HCT116 (cell line): ENCODE data around the gene FCSK.

Experiments used
- EZH2 ChIP-seq: fragments of 200-600 bp; sonication (generic); IDR thresholded peaks from 2 replicates; pipeline ENCODE4 v1.6.1; 2017; ENCODE audit warnings: antibody characterized with exemption, mixed run types
- EZH2phosphoT487 ChIP-seq: fragments of 200-600 bp; IDR thresholded peaks from 2 replicates; pipeline ENCODE4 v1.6.1; 2018; ENCODE audit warnings: antibody characterized with exemption, borderline replicate concordance
- JUND ChIP-seq: IDR thresholded peaks from 2 replicates; pipeline ENCODE4 v1.6.1; 2012
- POLR2A ChIP-seq: IDR thresholded peaks from 2 replicates; pipeline ENCODE4 v1.7.0; 2011; ENCODE audit warnings: borderline replicate concordance; ENCODE audit not compliant: insufficient read depth, insufficient read length; ENCODE audit errors: extremely low read depth
- POLR2AphosphoS5 ChIP-seq: IDR thresholded peaks from 2 replicates; pipeline ENCODE4 v1.6.1; 2011; ENCODE audit warnings: mild to moderate bottlenecking, low read depth, low read length, moderate library complexity
- RAD21 ChIP-seq: IDR thresholded peaks from 2 replicates; pipeline ENCODE4 v1.6.1; 2012; ENCODE audit warnings: low read depth, mild to moderate bottlenecking
- SP1 ChIP-seq: IDR thresholded peaks from 2 replicates; pipeline ENCODE4 v1.6.1; 2012; ENCODE audit warnings: low read depth
- YY1 ChIP-seq: IDR thresholded peaks from 2 replicates; pipeline ENCODE4 v1.6.1; 2011; ENCODE audit warnings: low read length, low read depth, moderate library complexity, mild to moderate bottlenecking; ENCODE audit not compliant: insufficient replicate concordance; ENCODE audit errors: extremely low read depth
- ZFX ChIP-seq: fragments of 450-650 bp; IDR thresholded peaks from 2 replicates; pipeline ENCODE4 v1.6.1; 2017
- ZNF274 ChIP-seq: fragments of 200-500 bp; sonication (Bioruptor generic); IDR thresholded peaks from 2 replicates; pipeline ENCODE4 v1.6.1; 2014; ENCODE audit warnings: mild to moderate bottlenecking, low read depth, low read length, inconsistent platforms
- TF ChIP-seq, protein P1 (sequence below), 3 experiments: fragments of 200-600 bp in 1 of 3; sonication (generic) in 1 of 3; IDR thresholded peaks in 2 of 3; conservative IDR thresholded peaks in 1 of 3; 2 replicates each; pipeline ENCODE4 v1.5.1; 2012 to 2017; ENCODE audit warnings: low read depth in 2 of 3, low read length in 2 of 3, antibody characterized with exemption in 1 of 3, borderline replicate concordance in 1 of 3, control low read depth in 1 of 3, mild to moderate bottlenecking in 1 of 3, mixed read lengths in 1 of 3, mixed run types in 1 of 3, moderate library complexity in 1 of 3; ENCODE audit not compliant: insufficient read depth in 1 of 3
- TF ChIP-seq, protein P2 (sequence below): IDR thresholded peaks from 2 replicates; pipeline ENCODE4 v1.6.1; 2012; ENCODE audit warnings: low read depth

DNA sequence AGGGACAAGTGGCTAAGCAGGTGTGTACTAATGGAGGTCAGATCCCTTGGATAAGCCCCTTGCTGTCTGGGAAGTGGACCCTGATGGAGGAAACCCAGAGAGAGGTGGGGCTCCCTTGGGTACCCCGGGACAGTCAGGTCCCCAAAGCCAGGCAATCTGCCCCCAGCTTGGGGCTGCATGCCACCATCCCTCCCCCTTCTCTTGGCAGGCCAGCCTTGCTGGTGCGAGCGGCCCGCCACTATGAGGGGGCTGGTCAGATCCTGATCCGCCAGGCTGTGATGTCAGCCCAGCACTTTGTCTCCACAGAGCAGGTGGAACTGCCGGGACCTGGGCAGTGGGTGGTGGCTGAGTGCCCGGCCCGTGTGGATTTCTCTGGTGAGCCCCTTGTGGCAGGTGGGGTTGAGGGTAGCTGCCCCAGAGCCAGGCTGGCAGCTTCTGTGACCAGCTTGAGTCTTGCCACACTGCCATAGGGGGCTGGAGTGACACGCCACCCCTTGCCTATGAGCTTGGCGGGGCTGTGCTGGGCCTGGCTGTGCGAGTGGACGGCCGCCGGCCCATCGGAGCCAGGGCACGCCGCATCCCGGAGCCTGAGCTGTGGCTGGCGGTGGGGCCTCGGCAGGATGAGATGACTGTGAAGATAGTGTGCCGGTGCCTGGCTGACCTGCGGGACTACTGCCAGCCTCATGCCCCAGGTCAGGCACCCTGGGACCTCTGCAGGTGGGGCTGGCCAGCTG is 20.1 kb downstream of the FCSK start:
- TF ChIP-seq, protein P1, sequence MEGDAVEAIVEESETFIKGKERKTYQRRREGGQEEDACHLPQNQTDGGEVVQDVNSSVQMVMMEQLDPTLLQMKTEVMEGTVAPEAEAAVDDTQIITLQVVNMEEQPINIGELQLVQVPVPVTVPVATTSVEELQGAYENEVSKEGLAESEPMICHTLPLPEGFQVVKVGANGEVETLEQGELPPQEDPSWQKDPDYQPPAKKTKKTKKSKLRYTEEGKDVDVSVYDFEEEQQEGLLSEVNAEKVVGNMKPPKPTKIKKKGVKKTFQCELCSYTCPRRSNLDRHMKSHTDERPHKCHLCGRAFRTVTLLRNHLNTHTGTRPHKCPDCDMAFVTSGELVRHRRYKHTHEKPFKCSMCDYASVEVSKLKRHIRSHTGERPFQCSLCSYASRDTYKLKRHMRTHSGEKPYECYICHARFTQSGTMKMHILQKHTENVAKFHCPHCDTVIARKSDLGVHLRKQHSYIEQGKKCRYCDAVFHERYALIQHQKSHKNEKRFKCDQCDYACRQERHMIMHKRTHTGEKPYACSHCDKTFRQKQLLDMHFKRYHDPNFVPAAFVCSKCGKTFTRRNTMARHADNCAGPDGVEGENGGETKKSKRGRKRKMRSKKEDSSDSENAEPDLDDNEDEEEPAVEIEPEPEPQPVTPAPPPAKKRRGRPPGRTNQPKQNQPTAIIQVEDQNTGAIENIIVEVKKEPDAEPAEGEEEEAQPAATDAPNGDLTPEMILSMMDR (IDR thresholded peaks at IDR 0.05 in 2 of 3, conservative IDR thresholded peaks at IDR 0.05 in 1 of 3; ENCODE audit: borderline replicate concordance in 1 of 3, insufficient read depth in 1 of 3, low read depth in 2 of 3, low read length in 2 of 3), result no peak
- TF ChIP-seq POLR2A (no peak), RAD21 (no peak), JUND (no peak), POLR2AphosphoS5 (no peak), EZH2 (no peak), SP1 (no peak), YY1 (no peak), EZH2phosphoT487 (no peak), ZNF274 (no peak), ZFX (no peak)
- TF ChIP-seq, protein P2, sequence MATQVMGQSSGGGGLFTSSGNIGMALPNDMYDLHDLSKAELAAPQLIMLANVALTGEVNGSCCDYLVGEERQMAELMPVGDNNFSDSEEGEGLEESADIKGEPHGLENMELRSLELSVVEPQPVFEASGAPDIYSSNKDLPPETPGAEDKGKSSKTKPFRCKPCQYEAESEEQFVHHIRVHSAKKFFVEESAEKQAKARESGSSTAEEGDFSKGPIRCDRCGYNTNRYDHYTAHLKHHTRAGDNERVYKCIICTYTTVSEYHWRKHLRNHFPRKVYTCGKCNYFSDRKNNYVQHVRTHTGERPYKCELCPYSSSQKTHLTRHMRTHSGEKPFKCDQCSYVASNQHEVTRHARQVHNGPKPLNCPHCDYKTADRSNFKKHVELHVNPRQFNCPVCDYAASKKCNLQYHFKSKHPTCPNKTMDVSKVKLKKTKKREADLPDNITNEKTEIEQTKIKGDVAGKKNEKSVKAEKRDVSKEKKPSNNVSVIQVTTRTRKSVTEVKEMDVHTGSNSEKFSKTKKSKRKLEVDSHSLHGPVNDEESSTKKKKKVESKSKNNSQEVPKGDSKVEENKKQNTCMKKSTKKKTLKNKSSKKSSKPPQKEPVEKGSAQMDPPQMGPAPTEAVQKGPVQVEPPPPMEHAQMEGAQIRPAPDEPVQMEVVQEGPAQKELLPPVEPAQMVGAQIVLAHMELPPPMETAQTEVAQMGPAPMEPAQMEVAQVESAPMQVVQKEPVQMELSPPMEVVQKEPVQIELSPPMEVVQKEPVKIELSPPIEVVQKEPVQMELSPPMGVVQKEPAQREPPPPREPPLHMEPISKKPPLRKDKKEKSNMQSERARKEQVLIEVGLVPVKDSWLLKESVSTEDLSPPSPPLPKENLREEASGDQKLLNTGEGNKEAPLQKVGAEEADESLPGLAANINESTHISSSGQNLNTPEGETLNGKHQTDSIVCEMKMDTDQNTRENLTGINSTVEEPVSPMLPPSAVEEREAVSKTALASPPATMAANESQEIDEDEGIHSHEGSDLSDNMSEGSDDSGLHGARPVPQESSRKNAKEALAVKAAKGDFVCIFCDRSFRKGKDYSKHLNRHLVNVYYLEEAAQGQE, result no peak
